GM10248 (cell line): Measurements from ENCODE around the gene TAAR1.
A peak's percentile ranks its signal among the peaks of the same experiment; 100 is the strongest.
"Not testable (repeated sequence)": the region's sequence is repeated elsewhere in the genome, so short reads cannot be mapped to it uniquely, and the experiment has no call there.

ENCODE experiments used
- CTCF ChIA-PET: fragments of 300-600 bp; sonication (Branson Sonifier 250); formaldehyde crosslinking; extraction: SDS; loops from one replicate; lab custom pipeline; 2021; ENCODE audit warnings: antibody characterized with exemption; lab: Yijun Ruan, JAX
- POLR2A ChIA-PET: fragments of 350-650 bp; sonication (Branson Sonifier 250); formaldehyde crosslinking; extraction: SDS; loops from one replicate; lab custom pipeline; 2020; ENCODE audit warnings: antibody characterized with exemption; lab: Yijun Ruan, JAX
- DNase-seq: peaks from one replicate; pipeline ENCODE4 v3.0.0; 2012; ENCODE audit errors: extremely low spot score
- TF ChIP-seq, protein P1 (sequence below): IDR thresholded peaks from 2 replicates; pipeline ENCODE4 v1.5.1; 2012; ENCODE audit warnings: mild to moderate bottlenecking, low read depth; ENCODE audit errors: extremely low read depth, missing control alignments, control extremely low read depth

TAAR1 gene

GRCh38 chr6:132612449-132613108, 46.4 kb downstream of the TAAR1 start:
- CTCF ChIA-PET, result interaction anchor here (0.8 kb wide), 1 partner anchor 9 kb away, joined by 3 read pairs; no protein-coding TSS in a partner anchor
- DNase-seq, result no peak
- POLR2A ChIA-PET, result no interaction called here
- TF ChIP-seq, protein P1, sequence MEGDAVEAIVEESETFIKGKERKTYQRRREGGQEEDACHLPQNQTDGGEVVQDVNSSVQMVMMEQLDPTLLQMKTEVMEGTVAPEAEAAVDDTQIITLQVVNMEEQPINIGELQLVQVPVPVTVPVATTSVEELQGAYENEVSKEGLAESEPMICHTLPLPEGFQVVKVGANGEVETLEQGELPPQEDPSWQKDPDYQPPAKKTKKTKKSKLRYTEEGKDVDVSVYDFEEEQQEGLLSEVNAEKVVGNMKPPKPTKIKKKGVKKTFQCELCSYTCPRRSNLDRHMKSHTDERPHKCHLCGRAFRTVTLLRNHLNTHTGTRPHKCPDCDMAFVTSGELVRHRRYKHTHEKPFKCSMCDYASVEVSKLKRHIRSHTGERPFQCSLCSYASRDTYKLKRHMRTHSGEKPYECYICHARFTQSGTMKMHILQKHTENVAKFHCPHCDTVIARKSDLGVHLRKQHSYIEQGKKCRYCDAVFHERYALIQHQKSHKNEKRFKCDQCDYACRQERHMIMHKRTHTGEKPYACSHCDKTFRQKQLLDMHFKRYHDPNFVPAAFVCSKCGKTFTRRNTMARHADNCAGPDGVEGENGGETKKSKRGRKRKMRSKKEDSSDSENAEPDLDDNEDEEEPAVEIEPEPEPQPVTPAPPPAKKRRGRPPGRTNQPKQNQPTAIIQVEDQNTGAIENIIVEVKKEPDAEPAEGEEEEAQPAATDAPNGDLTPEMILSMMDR, result no peak

- CTCF ChIA-PET, result no interaction called here
- POLR2A ChIA-PET, result no interaction called here
- DNase-seq, result no peak
- TF ChIP-seq, protein P1, result no peak
Observed at GRCh38 chr6:132611616-132612015, 47.4 kb downstream of the TAAR1 start.

- CTCF ChIA-PET, result no interaction called here
- POLR2A ChIA-PET, result no interaction called here
- DNase-seq, result no peak
- TF ChIP-seq, protein P1, result no peak
Observed at GRCh38 chr6:132607544-132608233, 51.3 kb downstream of the TAAR1 start.

DNA sequence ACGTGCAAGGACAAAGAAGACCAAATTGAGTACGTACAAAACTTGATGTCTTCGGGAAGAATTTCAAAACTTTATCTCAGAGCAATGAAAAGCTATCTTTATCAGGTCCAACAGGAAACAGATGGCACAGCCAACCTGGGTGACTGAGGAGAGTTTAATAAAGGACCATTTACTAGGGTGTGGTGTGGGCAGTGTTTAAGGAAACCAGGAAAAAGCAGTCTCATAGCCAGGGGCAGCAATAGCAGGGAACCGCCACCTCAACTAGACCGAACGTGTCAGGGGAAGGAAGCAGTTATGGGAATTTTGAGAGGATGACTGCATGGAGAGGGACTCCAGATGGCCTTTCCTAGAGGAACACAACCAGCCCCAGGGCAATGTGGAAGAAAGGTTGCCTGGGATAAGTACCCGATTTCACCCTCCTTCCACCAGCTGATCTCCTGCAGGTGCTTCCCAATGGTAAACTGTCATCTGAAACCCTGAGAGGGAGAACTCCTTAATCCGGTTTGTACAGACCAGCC, 54.3 kb downstream of the TAAR1 start:
- TF ChIP-seq, protein P1, result no peak
- POLR2A ChIA-PET, result no interaction called here
- CTCF ChIA-PET, result interaction anchor here (1.2 to 1.6 kb wide), 2 partner anchors 9 to 64 kb away, joined by 3 read pairs; no protein-coding TSS in a partner anchor
- DNase-seq, result no peak

GRCh38 chr6:132600900-132601299, 58.1 kb downstream of the TAAR1 start:
- DNase-seq, POLR2A ChIA-PET, CTCF ChIA-PET: not testable (repeated sequence)

- TF ChIP-seq, protein P1, result peak; percentile 26
- DNase-seq, result peak; percentile 8
- ChIA-PET CTCF (interaction anchor here (1.0 kb wide), 3 partner anchors 19 to 318 kb away, joined by 3 to 4 read pairs (median 3); no protein-coding TSS in a partner anchor), POLR2A (no interaction called here)
Observed at GRCh38 chr6:132598473-132598872, 60.5 kb downstream of the TAAR1 start.
